ENCODE results near the gene EMC8.

GRCh38 chr16:85844169-85844481, 44.8 kb upstream of the EMC8 start:
- TF ChIP-seq CTCF (IDR thresholded peaks at IDR 0.05; ENCODE audit: low read depth, low read length) (no peak), EZH2phosphoT487 (IDR thresholded peaks at IDR 0.05; ENCODE audit: low read depth) (no peak)

Data from OCI-LY3 (cell line).